ENCODE data around the gene ZNF593.

DNA sequence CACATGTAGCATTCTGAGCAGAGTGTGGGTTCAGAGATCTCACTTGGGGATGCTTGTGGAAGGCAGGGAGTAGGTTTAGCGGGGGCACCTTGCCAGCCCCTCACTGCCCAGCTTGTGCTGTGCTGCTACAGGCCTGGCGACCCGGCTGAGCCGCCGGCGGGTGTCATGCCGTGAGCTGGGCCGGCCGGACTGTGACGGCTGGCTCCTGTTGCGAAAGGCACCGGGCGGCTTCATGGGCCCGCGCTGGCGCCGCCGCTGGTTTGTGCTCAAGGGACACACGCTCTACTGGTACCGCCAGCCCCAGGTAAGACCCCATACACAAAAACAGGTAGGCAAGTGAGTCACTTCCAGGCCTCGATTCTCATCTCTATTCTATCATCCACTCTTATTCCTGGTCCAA lies 15.2 kb downstream of the ZNF593 start:
- TF ChIP-seq MYC (IDR thresholded peaks at IDR 0.05; ENCODE audit: borderline replicate concordance, low read length), result no peak
- no peak for TF ChIP-seq EP300 (IDR thresholded peaks at IDR 0.05)
- TF ChIP-seq, protein P1, sequence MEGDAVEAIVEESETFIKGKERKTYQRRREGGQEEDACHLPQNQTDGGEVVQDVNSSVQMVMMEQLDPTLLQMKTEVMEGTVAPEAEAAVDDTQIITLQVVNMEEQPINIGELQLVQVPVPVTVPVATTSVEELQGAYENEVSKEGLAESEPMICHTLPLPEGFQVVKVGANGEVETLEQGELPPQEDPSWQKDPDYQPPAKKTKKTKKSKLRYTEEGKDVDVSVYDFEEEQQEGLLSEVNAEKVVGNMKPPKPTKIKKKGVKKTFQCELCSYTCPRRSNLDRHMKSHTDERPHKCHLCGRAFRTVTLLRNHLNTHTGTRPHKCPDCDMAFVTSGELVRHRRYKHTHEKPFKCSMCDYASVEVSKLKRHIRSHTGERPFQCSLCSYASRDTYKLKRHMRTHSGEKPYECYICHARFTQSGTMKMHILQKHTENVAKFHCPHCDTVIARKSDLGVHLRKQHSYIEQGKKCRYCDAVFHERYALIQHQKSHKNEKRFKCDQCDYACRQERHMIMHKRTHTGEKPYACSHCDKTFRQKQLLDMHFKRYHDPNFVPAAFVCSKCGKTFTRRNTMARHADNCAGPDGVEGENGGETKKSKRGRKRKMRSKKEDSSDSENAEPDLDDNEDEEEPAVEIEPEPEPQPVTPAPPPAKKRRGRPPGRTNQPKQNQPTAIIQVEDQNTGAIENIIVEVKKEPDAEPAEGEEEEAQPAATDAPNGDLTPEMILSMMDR (IDR thresholded peaks at IDR 0.05), result no peak
- TF ChIP-seq, protein P2, sequence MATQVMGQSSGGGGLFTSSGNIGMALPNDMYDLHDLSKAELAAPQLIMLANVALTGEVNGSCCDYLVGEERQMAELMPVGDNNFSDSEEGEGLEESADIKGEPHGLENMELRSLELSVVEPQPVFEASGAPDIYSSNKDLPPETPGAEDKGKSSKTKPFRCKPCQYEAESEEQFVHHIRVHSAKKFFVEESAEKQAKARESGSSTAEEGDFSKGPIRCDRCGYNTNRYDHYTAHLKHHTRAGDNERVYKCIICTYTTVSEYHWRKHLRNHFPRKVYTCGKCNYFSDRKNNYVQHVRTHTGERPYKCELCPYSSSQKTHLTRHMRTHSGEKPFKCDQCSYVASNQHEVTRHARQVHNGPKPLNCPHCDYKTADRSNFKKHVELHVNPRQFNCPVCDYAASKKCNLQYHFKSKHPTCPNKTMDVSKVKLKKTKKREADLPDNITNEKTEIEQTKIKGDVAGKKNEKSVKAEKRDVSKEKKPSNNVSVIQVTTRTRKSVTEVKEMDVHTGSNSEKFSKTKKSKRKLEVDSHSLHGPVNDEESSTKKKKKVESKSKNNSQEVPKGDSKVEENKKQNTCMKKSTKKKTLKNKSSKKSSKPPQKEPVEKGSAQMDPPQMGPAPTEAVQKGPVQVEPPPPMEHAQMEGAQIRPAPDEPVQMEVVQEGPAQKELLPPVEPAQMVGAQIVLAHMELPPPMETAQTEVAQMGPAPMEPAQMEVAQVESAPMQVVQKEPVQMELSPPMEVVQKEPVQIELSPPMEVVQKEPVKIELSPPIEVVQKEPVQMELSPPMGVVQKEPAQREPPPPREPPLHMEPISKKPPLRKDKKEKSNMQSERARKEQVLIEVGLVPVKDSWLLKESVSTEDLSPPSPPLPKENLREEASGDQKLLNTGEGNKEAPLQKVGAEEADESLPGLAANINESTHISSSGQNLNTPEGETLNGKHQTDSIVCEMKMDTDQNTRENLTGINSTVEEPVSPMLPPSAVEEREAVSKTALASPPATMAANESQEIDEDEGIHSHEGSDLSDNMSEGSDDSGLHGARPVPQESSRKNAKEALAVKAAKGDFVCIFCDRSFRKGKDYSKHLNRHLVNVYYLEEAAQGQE (IDR thresholded peaks at IDR 0.05), result no peak
- TF ChIP-seq ZFP36 (IDR thresholded peaks at IDR 0.05; ENCODE audit: borderline replicate concordance, partially characterized antibody), result no peak
- TF ChIP-seq ZSCAN20 (CRISPR knock-in tag; IDR thresholded peaks at IDR 0.05), result no peak
- no peak for TF ChIP-seq ZC3H11A (IDR thresholded peaks at IDR 0.05)
